SK-N-SH (cell line): Measurements from ENCODE around the gene GABRA5. TPM values are rescaled to one million over a fixed set of nuclear protein-coding genes. Genes with fewer than 3 reads are reported as not detected.

Experiments used
- CTCF ChIA-PET: fragments of 300-600, 350-600 bp; formaldehyde crosslinking; extraction: SDS; loops from one replicate; lab custom pipeline; 2021; lab: Yijun Ruan, JAX
- POLR2A ChIA-PET: fragments of 350-600 bp; sonication (Branson Sonifier 250); formaldehyde crosslinking; extraction: SDS; loops from one replicate; lab custom pipeline; 2020; ENCODE audit warnings: antibody characterized with exemption, inconsistent platforms; lab: Yijun Ruan, JAX
- DNase-seq: peaks from one replicate; pipeline ENCODE4 v3.0.0; 2012
- H2AFZ ChIP-seq: fragments of 200-600 bp; sonication (generic); 2 replicates; pipeline ENCODE4 v1.8.1; 2016; ENCODE audit warnings: antibody characterized with exemption, mild to moderate bottlenecking, low read depth
- H3F3A ChIP-seq: fragments of 200-600 bp; sonication (generic); replicated peaks from 2 replicates; pipeline ENCODE3; 2016; ENCODE audit warnings: antibody characterized with exemption, mild to moderate bottlenecking; ENCODE audit not compliant: insufficient read depth
- H3K27ac ChIP-seq, 2 experiments: fragments of 200-500 bp in 1 of 2; fragments of 200-600 bp in 1 of 2; sonication (Bioruptor generic) in 1 of 2; sonication (generic), shearing (Covaris generic) in 1 of 2; 2 replicates each; pipeline versions ENCODE4 v1.5.1 to v1.6.1; 2014 to 2016; ENCODE audit warnings: low read depth in 2 of 2, inconsistent platforms in 1 of 2, low read length in 1 of 2, mild to moderate bottlenecking in 1 of 2, mixed read lengths in 1 of 2
- H3K27me3 ChIP-seq: fragments of 200-600 bp; sonication (generic), shearing (Covaris generic); 2 replicates; pipeline ENCODE4 v1.6.1; 2016; ENCODE audit warnings: mixed run types; ENCODE audit not compliant: insufficient read depth
- H3K36me3 ChIP-seq, 2 experiments: fragments of 200-500 bp in 1 of 2; fragments of 200-600 bp in 1 of 2; sonication (Bioruptor generic) in 1 of 2; sonication (generic) in 1 of 2; replicated peaks in 1 of 2; 2 replicates each; pipeline versions ENCODE3 to v1.5.1; 2014 to 2016; ENCODE audit warnings: low read length in 1 of 2, mild to moderate bottlenecking in 1 of 2; ENCODE audit not compliant: insufficient read depth in 2 of 2, control insufficient read depth in 1 of 2
- H3K4me1 ChIP-seq, 2 experiments: fragments of 200-500 bp in 1 of 2; fragments of 200-600 bp in 1 of 2; sonication (Bioruptor generic) in 1 of 2; sonication (generic), shearing (Covaris generic) in 1 of 2; 2 replicates each; pipeline versions ENCODE4 v1.5.1 to v1.6.1; 2014 to 2016; ENCODE audit warnings: low read depth in 1 of 2, low read length in 1 of 2, mixed run types in 1 of 2; ENCODE audit not compliant: insufficient read depth in 2 of 2, control insufficient read depth in 1 of 2
- H3K4me2 ChIP-seq: fragments of 200-600 bp; sonication (generic), shearing (Covaris generic); 2 replicates; pipeline ENCODE4 v1.6.1; 2017; ENCODE audit warnings: mixed run types
- H3K4me3 ChIP-seq, 2 experiments: fragments of 200-500 bp in 1 of 2; fragments of 200-600 bp in 1 of 2; sonication (Bioruptor generic) in 1 of 2; sonication (generic), shearing (Covaris generic) in 1 of 2; 2 replicates each; pipeline versions ENCODE4 v1.5.1 to v1.8.1; 2014 to 2016; ENCODE audit warnings: low read depth in 2 of 2, inconsistent platforms in 1 of 2, low read length in 1 of 2, mild to moderate bottlenecking in 1 of 2, mixed read lengths in 1 of 2, moderate library complexity in 1 of 2
- H3K79me2 ChIP-seq: fragments of 200-600 bp; sonication (generic); 2 replicates; pipeline ENCODE4 v1.8.1; 2017; ENCODE audit warnings: mild to moderate bottlenecking; ENCODE audit not compliant: insufficient read depth
- H3K9ac ChIP-seq: fragments of 200-600 bp; sonication (generic); 2 replicates; pipeline ENCODE4 v1.6.1; 2017; ENCODE audit warnings: mixed run types
- H3K9me2 ChIP-seq: fragments of 200-600 bp; sonication (generic); 2 replicates; pipeline ENCODE4 v1.6.1; 2017; ENCODE audit warnings: mixed run types
- H3K9me3 ChIP-seq: fragments of 200-600 bp; sonication (generic); 2 replicates; pipeline ENCODE4 v1.6.1; 2017; ENCODE audit warnings: mixed run types, mild to moderate bottlenecking, moderate library complexity
- H4K20me1 ChIP-seq: fragments of 200-600 bp; sonication (generic); 2 replicates; pipeline ENCODE4 v1.6.1; 2017; ENCODE audit warnings: mild to moderate bottlenecking, mixed run types; ENCODE audit not compliant: insufficient read depth
- JUND ChIP-seq: IDR thresholded peaks from 2 replicates; pipeline ENCODE4 v1.4.0; 2012
- NFIC ChIP-seq: IDR thresholded peaks from 2 replicates; pipeline ENCODE4 v1.4.0; 2012; ENCODE audit warnings: borderline replicate concordance
- NRF1 ChIP-seq: IDR thresholded peaks from 2 replicates; pipeline ENCODE4 v1.6.1; 2012; ENCODE audit warnings: low read depth, mild to moderate bottlenecking, low read length
- RAD21 ChIP-seq: IDR thresholded peaks from 2 replicates; pipeline ENCODE4 v1.6.1; 2012; ENCODE audit warnings: mild to moderate bottlenecking, low read length
- RXRA ChIP-seq: IDR thresholded peaks from 2 replicates; pipeline ENCODE4 v1.4.0; 2012; ENCODE audit warnings: low read depth, mild to moderate bottlenecking, borderline replicate concordance
- SIN3A ChIP-seq: IDR thresholded peaks from 2 replicates; pipeline ENCODE4 v1.6.1; 2012; ENCODE audit warnings: low read depth, mild to moderate bottlenecking, low read length, moderate library complexity, borderline replicate concordance
- SMC3 ChIP-seq: IDR thresholded peaks from 2 replicates; pipeline ENCODE4 v1.6.1; 2012; ENCODE audit warnings: low read depth, low read length, improper control_type of control experiment
- TAF1 ChIP-seq: IDR thresholded peaks from 2 replicates; pipeline ENCODE4 v1.6.1; 2012; ENCODE audit warnings: low read depth, mild to moderate bottlenecking, low read length, moderate library complexity, borderline replicate concordance
- TEAD4 ChIP-seq: IDR thresholded peaks from 2 replicates; pipeline ENCODE4 v1.4.0; 2012; ENCODE audit warnings: mild to moderate bottlenecking, borderline replicate concordance; ENCODE audit not compliant: insufficient read depth
- WGBS: methylation state at CpG from one replicate; pipeline ENCODE4 v1.1.6; 2017; ENCODE audit warnings: low lambda C conversion rate; 5-methylcytosine and 5-hydroxymethylcytosine counted together
- polyA plus RNA-seq, 3 experiments: library from polyadenylated mRNA; depleted of rRNA; stranded (reverse); fragments of >200 nt; gene quantifications; 2 replicates each; pipeline ENCODE4 v1.2.3, GENCODE V29; 2012
- TF ChIP-seq, protein P1 (sequence below): fragments of 200-600 bp; sonication (generic); IDR thresholded peaks from 2 replicates; pipeline ENCODE4 v1.6.1; 2017; ENCODE audit warnings: antibody characterized with exemption, mild to moderate bottlenecking, moderate library complexity
- TF ChIP-seq, protein P2 (sequence below): IDR thresholded peaks from 2 replicates; pipeline ENCODE4 v1.6.1; 2012; ENCODE audit warnings: mild to moderate bottlenecking, low read depth, low read length, moderate library complexity
- TF ChIP-seq, protein P3 (sequence below): IDR thresholded peaks from 2 replicates; pipeline ENCODE4 v1.4.0; 2012; ENCODE audit warnings: low read depth, borderline replicate concordance
- TF ChIP-seq, protein P4 (sequence below): IDR thresholded peaks from 2 replicates; pipeline ENCODE4; 2012

The GABRA5 gene
- polyA plus RNA-seq, 1 of the 3 experiments (the other 2 are of a cell fraction): not detected

DNA sequence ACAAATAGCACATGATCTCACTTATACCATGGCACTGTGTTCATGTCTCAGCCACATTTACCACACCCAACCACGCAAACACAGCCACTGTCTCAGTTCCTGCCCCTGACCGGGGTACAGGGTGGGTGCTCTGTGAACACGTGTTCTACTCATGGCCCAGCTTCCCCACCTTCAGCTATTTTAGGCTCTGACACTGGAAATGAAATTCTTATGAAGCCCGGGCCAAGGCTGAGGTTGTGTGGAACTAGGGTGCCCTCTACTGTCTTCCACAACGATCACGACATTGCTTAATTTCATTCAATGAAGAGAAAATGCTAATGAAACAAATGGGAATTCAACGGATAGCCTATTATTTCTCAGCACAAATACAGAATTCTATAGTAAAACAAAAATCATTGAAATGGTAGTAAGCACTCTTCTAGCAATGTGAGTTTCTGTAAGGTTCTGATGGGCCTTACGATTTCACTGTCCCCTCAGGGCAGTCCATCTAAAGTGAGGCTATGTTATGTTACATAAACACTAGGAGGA is 2.1 kb upstream of the GABRA5 start:
- Histone ChIP-seq H3K9me3 (no peaks in the 10 kb centered on the region), H3K79me2 (no peaks in the 10 kb centered on the region), H3K4me3 (no peak overlapping the region; a peak in 1 of 4 replicates), H3K4me1 (no peaks in the 10 kb centered on the region; a peak in 1 of 4 replicates), H3K36me3 (no peaks in the 10 kb centered on the region), H3K27ac (no peak overlapping the region), H3K4me2 (no peak overlapping the region), H2AFZ (no peak overlapping the region), H4K20me1 (no peaks in the 10 kb centered on the region), H3K9ac (no peak overlapping the region), H3F3A (no peaks in the 10 kb centered on the region), H3K27me3 (no peaks in the 10 kb centered on the region), H3K9me2 (no peaks in the 10 kb centered on the region)
- 6% methylated on average over 8 of the region's 8 CpGs for WGBS
- POLR2A ChIA-PET: no interaction called here
- TF ChIP-seq, protein P1, sequence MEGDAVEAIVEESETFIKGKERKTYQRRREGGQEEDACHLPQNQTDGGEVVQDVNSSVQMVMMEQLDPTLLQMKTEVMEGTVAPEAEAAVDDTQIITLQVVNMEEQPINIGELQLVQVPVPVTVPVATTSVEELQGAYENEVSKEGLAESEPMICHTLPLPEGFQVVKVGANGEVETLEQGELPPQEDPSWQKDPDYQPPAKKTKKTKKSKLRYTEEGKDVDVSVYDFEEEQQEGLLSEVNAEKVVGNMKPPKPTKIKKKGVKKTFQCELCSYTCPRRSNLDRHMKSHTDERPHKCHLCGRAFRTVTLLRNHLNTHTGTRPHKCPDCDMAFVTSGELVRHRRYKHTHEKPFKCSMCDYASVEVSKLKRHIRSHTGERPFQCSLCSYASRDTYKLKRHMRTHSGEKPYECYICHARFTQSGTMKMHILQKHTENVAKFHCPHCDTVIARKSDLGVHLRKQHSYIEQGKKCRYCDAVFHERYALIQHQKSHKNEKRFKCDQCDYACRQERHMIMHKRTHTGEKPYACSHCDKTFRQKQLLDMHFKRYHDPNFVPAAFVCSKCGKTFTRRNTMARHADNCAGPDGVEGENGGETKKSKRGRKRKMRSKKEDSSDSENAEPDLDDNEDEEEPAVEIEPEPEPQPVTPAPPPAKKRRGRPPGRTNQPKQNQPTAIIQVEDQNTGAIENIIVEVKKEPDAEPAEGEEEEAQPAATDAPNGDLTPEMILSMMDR: peak; percentile 60
- TF ChIP-seq TAF1 (no peak), RXRA (no peak), SMC3 (peak; percentile 58), JUND (no peak), SIN3A (no peak), NFIC (no peak), RAD21 (peak; percentile 92), TEAD4 (no peak), NRF1 (no peak)
- TF ChIP-seq, protein P2, sequence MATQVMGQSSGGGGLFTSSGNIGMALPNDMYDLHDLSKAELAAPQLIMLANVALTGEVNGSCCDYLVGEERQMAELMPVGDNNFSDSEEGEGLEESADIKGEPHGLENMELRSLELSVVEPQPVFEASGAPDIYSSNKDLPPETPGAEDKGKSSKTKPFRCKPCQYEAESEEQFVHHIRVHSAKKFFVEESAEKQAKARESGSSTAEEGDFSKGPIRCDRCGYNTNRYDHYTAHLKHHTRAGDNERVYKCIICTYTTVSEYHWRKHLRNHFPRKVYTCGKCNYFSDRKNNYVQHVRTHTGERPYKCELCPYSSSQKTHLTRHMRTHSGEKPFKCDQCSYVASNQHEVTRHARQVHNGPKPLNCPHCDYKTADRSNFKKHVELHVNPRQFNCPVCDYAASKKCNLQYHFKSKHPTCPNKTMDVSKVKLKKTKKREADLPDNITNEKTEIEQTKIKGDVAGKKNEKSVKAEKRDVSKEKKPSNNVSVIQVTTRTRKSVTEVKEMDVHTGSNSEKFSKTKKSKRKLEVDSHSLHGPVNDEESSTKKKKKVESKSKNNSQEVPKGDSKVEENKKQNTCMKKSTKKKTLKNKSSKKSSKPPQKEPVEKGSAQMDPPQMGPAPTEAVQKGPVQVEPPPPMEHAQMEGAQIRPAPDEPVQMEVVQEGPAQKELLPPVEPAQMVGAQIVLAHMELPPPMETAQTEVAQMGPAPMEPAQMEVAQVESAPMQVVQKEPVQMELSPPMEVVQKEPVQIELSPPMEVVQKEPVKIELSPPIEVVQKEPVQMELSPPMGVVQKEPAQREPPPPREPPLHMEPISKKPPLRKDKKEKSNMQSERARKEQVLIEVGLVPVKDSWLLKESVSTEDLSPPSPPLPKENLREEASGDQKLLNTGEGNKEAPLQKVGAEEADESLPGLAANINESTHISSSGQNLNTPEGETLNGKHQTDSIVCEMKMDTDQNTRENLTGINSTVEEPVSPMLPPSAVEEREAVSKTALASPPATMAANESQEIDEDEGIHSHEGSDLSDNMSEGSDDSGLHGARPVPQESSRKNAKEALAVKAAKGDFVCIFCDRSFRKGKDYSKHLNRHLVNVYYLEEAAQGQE: no peak
- TF ChIP-seq, protein P3, sequence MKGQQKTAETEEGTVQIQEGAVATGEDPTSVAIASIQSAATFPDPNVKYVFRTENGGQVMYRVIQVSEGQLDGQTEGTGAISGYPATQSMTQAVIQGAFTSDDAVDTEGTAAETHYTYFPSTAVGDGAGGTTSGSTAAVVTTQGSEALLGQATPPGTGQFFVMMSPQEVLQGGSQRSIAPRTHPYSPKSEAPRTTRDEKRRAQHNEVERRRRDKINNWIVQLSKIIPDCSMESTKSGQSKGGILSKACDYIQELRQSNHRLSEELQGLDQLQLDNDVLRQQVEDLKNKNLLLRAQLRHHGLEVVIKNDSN: no peak
- TF ChIP-seq, protein P4, sequence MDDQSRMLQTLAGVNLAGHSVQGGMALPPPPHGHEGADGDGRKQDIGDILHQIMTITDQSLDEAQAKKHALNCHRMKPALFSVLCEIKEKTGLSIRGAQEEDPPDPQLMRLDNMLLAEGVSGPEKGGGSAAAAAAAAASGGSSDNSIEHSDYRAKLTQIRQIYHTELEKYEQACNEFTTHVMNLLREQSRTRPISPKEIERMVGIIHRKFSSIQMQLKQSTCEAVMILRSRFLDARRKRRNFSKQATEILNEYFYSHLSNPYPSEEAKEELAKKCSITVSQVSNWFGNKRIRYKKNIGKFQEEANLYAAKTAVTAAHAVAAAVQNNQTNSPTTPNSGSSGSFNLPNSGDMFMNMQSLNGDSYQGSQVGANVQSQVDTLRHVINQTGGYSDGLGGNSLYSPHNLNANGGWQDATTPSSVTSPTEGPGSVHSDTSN: no peak
- peak; percentile 77 for DNase-seq
- CTCF ChIA-PET: interaction anchor here (0.6 to 2.3 kb wide), 28 partner anchors 8 to 1359 kb away, joined by 3 to 13 read pairs (median 3); no protein-coding TSS in a partner anchor
